GM18520 (cell line): ENCODE measurements around the gene DZIP1L.
"Not testable (repeated sequence)": the region's sequence is repeated elsewhere in the genome, so short reads cannot be mapped to it uniquely, and the experiment has no call there.

Experiments used
- ATAC-seq: cut with Tn5 transposase; IDR thresholded peaks from one replicate; pipeline ENCODE4 v1.9.1; 2021; ENCODE audit not compliant: unreplicated experiment

DZIP1L gene

GRCh38 chr3:138118612-138119422, 3.4 kb upstream of the DZIP1L start:
- ATAC-seq: no peak

- ATAC-seq: no peak
Observed at GRCh38 chr3:138114431-138114918, 933 bp downstream of the DZIP1L start.

- ATAC-seq: no peak
Observed at GRCh38 chr3:138113326-138113725, 2.1 kb downstream of the DZIP1L start.

GRCh38 chr3:138112362-138112761, 3.0 kb downstream of the DZIP1L start:
- ATAC-seq: no peak

GRCh38 chr3:138105598-138105997, 9.8 kb downstream of the DZIP1L start:
- no peak for ATAC-seq

- no peak for ATAC-seq
Observed at GRCh38 chr3:138103466-138103865, 11.9 kb downstream of the DZIP1L start.

- ATAC-seq: not testable (repeated sequence)
Observed at GRCh38 chr3:138101351-138101940, 14.0 kb downstream of the DZIP1L start.

GRCh38 chr3:138099417-138099816, 16.0 kb downstream of the DZIP1L start:
- ATAC-seq: no peak

GRCh38 chr3:138097192-138098172, 17.9 kb downstream of the DZIP1L start:
- ATAC-seq: no peak

GRCh38 chr3:138093721-138094120, 21.7 kb downstream of the DZIP1L start:
- ATAC-seq: no peak

- ATAC-seq: no peak
Observed at GRCh38 chr3:138092023-138092422, 23.4 kb downstream of the DZIP1L start.

- ATAC-seq: no peak
Observed at GRCh38 chr3:138089091-138089490, 26.3 kb downstream of the DZIP1L start.

GRCh38 chr3:138085745-138086144, 29.7 kb downstream of the DZIP1L start:
- ATAC-seq: not testable (repeated sequence)

GRCh38 chr3:138084196-138084595, 31.2 kb downstream of the DZIP1L start:
- ATAC-seq: no peak

GRCh38 chr3:138082992-138083386, 32.4 kb downstream of the DZIP1L start:
- ATAC-seq: no peak

GRCh38 chr3:138082085-138082991, 33.1 kb downstream of the DZIP1L start:
- no peak for ATAC-seq

- no peak for ATAC-seq
Observed at GRCh38 chr3:138081371-138082084, 33.9 kb downstream of the DZIP1L start.

- ATAC-seq: no peak
Observed at GRCh38 chr3:138079901-138080300, 35.5 kb downstream of the DZIP1L start.

- ATAC-seq: no peak
Observed at GRCh38 chr3:138078901-138079344, 36.5 kb downstream of the DZIP1L start.
